H4 (cell line): ENCODE measurements around the gene TAF9. TPM values are rescaled to one million over a fixed set of nuclear protein-coding genes. Genes with fewer than 3 reads are reported as not detected.
"Not testable (repeated sequence)": the region's sequence is repeated elsewhere in the genome, so short reads cannot be mapped to it uniquely, and the experiment has no call there.

Experiments used
- DNase-seq: peaks from one replicate; pipeline ENCODE4 v3.0.0-alpha.2; 2015; ENCODE audit warnings: low spot score
- total RNA-seq: library from RNA; depleted of rRNA; stranded (reverse); fragments of >200 nt; shearing (Covaris generic); gene quantifications from 2 replicates; pipeline ENCODE4 v1.2.3, GENCODE V29; 2014; rRNA removed

TAF9 gene, protein sequence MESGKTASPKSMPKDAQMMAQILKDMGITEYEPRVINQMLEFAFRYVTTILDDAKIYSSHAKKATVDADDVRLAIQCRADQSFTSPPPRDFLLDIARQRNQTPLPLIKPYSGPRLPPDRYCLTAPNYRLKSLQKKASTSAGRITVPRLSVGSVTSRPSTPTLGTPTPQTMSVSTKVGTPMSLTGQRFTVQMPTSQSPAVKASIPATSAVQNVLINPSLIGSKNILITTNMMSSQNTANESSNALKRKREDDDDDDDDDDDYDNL
- 149 and 164 TPM in 2 replicates for total RNA-seq

GRCh38 chr5:69369340-69370121 lies at the start of gene TAF9, which contains the start of the genes AK6 and RAD17:
TSS of gene TAF9 (minus strand) at chr5:69369520. CDS start at chr5:69365737, 3,783 bp downstream.
TSS of gene AK6 (minus strand) at chr5:69369520. CDS start at chr5:69369490, 30 bp downstream.
TSS of gene RAD17 (plus strand) at chr5:69369818. CDS start at chr5:69372209, 2,391 bp downstream.
- peak; percentile 87 for DNase-seq

DNA sequence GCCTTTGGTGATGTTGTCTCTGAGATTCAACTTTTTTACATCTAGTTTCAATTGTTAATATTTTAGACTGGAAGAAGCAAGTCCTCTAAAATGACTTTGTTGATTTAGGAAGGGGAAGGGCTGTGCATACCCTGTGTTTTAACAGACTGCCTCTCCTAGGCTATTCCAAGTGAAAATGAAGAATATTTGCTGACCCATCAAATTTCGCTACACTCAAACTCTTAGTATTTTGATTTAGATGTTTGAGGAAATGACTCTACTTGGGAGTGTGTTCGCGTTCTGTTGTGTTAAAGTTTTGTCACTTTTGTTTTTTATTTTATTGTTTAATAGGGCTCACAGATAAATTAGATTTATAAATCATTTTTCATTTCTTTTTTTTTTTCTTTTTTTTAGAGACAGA lies 49.2 kb upstream of the TAF9 start:
- no peak for DNase-seq

- no peak for DNase-seq
Observed at GRCh38 chr5:69416699-69417098, 47.4 kb upstream of the TAF9 start.

DNA sequence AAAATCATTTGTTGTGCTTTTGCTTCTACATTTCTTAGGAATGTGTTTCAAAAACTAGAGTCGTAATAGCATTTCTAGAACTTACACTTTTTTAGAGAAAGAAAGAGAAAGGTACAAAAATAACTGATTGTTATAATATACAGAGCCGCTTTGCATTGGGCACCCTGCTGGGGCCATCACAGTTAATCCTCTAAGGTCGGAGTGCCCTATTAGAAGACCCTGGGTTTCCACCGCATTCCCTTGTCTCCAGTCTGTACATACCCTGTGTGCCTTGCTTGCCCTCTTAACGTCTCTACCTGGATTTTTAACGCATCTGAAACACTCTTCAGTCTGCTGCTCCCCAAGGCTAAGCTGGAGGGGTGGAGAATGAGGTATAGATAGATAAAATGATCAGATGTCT lies 46.9 kb upstream of the TAF9 start:
- no peak for DNase-seq

GRCh38 chr5:69415584-69415958 lies 46.3 kb upstream of the TAF9 start:
- DNase-seq = no peak

- no peak for DNase-seq
Observed at GRCh38 chr5:69414885-69415583, 45.7 kb upstream of the TAF9 start, which contains the start of gene MARVELD2. TSS of gene MARVELD2 (plus strand) at chr5:69415116. CDS start at chr5:69419386, 4,270 bp downstream.

DNA sequence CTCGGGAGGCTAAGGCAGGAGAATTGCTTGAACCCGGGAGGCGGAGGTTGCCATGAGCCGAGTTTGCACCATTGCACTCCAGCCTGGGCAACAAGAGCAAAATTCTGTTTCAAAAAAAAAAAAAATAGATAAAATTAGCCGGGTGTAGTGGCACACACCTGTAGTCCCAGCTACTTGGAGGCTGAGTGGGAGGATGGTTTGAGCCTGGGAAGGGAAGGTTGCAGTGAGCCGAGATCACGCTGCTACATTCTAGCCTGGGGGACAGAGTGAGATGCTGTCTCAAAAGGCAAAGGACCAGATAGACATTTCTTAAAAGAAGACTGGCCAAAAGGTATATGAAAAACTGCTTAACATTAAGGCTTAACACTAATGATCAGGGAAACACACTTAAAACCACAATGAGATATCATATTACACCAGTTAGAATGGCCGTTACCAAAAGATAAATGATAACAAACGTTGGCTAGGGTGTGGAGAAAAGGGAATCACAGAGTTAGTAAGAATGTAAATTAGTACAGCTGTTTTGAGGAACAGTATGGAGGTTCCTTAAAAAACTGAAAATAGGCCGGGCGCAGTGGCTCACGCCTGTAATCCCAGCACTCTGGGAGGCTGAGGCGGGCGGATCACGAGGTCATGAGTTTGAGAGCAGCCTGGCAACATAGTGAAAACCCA lies 35.5 kb upstream of the TAF9 start:
- DNase-seq = no peak

DNA sequence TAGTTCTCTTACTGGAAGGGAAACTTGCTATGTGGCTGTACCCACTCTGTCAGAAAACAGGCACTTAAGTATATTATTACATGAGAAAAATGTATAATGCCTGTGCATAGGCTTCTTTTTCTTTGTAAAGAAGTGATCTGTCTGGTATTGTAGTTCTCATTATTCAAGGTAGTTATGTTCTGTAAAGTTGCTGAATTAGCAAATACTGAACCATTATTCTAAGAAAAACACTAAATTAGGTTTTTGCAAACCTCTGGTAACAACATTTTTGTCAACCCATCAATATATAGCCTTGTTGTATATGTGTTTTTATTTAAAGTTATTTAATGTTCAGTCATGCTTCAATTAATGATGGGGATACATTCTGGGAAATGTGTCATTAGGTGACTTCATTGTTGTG lies 9.1 kb upstream of the TAF9 start:
- DNase-seq = no peak

GRCh38 chr5:69374911-69375446 lies 5.7 kb upstream of the TAF9 start:
- no peak for DNase-seq

DNA sequence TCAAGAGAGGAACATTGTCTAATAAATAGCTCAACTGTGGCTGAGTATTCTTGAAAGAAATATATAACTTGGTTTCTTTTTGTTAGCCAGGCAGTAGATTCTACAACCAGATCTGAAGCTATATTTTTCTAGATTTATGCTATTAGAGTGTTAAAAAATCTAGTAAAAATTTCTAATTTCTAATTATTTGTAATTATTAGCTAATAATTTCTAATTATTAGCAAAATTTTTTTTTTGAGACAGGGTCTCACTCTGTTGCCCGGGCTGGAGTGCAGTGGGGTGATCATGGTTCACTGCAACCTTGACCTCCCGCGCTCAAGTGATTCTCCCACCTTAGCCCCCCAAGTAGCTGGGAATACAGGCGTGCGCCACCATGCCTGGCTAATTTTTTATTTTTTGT lies 3.1 kb upstream of the TAF9 start:
- no peak for DNase-seq

DNA sequence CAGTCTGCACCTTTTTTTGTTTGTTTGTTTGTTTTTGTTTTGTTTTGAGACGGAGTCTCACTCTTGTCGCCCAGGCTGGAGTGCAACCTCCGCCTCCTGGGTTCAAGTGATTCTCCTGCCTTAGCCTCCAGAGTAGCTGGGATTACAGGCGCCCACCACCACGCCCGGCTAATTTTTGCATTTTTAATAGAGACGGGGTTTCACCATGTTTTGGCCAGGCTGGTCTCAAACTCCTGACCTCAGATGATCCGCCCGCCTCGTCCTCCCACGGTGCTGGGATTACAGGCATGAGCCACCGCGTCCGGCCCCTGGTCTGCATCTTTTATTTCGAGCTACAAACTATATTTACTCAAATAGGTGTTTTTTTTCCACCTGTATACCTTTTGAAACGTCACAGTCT lies 1.0 kb upstream of the TAF9 start:
- not testable (repeated sequence) for DNase-seq

DNA sequence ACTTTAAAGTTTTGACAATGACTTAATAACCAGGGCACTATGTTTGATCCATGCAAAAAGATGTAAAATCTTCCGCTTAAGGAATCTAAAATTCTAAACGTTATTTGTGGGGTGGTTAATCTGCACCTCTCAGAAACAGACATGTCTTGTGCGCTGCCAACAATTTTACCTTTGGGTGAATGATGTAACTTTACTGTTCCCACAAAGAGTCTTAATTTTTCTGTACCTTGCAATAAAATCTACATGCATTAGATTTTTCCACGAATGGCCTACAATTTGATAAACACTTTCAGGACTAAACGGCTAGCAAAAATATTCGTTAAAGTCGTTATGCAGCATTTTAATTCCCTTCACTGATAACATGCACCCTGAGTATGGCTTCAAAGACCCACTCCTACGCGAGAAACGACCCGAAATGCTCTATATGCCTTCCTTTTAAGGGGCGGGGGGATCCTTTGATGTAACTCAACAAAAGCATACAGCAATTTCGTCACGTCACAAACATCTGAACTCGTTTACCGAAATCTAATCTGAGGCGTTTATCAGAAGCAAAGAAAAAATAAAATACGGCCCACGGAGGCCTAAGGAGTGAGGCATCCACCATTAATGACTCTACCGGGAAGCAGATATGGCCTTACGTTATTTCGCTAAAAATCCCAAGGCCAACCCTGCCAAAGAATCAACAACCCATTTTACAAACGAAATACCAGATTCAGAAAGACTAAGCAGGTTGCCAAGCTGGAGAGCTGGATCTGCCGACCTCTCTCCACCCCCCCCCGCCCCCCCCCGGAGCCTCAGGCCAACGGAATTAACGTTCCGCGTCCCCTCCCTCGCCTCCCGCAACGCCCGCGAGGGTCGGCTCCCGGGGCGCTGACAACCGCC lies 621 bp downstream of the TAF9 start:
- DNase-seq = no peak

DNA sequence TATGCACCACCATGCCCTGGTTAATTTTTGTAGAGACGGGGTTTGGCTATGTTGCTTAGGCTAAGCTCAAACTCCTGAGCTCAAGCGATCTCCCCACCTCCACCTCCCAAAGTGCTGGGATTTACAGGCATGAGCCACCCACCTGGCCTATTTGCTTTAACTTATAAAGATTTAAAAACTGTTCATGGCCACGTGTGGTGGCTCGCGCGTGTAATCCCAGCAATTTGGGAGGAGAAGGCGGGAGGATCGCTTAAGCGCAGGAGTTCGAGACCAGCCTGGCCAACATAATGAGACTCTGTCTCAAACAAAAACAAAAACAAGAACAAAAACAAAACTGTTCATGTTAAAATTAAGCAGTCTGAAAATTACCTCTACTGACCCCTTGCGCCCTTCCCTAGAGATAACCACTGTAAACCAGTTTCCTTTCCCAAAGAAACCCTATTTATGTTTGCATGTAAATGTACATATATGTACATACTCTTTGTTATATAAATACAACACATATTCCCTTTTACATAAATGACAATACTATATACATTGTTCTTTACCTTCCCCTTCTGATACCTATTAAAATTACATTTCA lies 1.5 kb downstream of the TAF9 start:
- no peak for DNase-seq

- DNase-seq = no peak
Observed at GRCh38 chr5:69364850-69365249, 4.5 kb downstream of the TAF9 start.

- DNase-seq = peak; percentile 10
Observed at GRCh38 chr5:69364414-69364813, 4.9 kb downstream of the TAF9 start.

DNA sequence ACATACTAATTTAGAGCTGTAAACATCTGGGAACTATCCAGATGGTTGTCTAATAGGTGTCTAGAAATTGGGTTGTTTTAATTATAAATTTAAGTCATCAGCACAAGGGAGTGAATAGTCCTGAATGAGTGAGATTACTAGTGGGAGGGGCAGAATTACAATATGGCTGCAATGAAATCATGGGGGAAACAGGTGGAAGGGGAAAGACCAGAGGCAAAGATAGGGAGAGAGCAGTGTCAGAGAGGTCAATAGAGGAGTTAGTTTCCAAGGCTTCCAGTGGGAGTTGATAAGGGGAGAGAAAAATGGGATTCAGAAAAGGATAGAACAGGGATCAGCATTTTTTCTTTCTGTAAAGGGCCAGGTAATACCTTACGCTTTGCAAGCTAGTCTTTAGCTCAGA lies 8.9 kb downstream of the TAF9 start:
- no peak for DNase-seq

DNA sequence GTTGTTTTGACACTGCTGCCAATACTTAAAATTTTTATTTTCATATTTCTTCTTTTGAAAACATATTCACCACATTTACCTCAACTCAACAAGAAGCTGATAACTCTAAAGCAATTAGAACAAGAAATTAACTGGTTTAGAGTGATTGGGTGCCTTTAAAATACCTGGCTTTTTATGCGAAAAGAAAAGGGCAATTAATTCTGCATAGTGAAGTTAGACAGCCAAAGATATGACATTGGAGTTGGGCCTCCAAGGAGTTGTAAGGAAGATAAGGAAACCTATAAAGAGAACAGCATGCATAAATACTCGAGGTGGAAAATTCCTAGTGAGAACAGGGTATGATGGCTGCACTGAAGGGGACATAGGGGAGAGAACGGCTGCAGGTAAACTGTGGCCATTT lies 9.6 kb downstream of the TAF9 start:
- no peak for DNase-seq

DNA sequence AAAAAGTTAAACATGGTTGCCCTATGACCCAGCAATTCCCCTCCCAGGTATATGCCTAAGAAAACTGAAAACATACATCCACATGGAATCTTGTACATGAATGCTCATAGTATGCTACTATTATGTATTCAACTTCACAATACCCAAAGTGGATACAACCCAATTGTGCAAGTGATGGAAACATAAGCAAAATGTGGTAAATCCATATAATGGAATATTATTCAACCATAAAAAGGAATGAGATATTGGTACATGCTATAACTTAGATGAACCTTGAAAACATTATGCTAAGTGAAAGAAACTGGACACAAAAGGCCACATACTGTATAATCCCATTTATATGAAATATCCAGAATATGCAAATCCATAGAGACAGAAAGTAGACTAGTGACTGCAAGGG lies 18.7 kb downstream of the TAF9 start:
- no peak for DNase-seq

DNA sequence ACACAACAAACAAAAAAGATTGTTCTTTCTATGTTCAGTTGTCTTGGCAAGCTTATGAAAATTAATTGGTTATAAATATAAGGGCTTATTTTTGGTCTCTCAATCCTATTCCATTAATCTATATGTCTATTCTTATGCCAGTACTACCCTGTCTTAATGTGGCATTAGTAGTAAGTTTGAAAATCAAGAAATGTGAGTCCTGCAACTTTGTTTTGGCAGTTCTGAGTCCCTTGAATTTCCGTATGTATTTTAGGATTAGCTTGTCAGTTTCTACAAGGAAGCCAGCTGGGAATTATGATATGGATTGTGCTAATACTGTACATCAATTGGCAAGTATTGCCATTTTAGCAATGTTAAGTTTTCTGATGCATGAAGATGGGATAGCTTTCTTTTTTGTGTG lies 26.2 kb downstream of the TAF9 start:
- no peak for DNase-seq

- no peak for DNase-seq
Observed at GRCh38 chr5:69341520-69342161, 27.7 kb downstream of the TAF9 start.
